ENCODE measurements around the gene CDKAL1. TPM values are rescaled to one million over a fixed set of nuclear protein-coding genes. Genes with fewer than 3 reads are reported as not detected.

The CDKAL1 gene
- total RNA-seq, 2 donors from 2014 or later = 12.1 to 19.0 TPM

DNA sequence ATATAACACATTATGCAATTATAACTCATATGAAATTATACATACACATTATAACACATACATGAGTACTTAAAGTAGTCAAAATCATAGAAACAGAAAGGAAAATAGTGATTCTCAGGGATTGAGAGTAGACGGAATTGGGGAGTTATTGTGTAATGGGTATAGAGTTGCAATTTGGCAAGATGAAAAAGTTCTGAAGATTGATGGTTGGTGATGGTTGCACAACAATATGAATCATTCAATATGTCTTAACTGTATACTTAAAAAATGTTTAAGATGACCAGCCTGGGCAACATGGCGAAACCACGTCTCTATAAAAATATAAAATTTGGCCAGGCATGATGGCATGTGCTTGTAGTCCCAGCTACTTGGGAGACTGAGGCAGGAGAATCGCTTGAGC lies 372.7 kb downstream of the CDKAL1 start:
- Histone ChIP-seq H3K4me1 (replicated peaks) (no peaks in the 10 kb centered on the region), H3K36me3 (no peaks in the 10 kb centered on the region), H3K27ac (no peak overlapping the region), H3K9me3 (no peaks in the 10 kb centered on the region), H3K4me3 (no peak overlapping the region), H3K27me3 (replicated peaks; ENCODE audit: insufficient read depth) (no peaks in the 10 kb centered on the region)
- WGBS = 92% methylated on average over 4 of the region's 4 CpGs
- no peak for DNase-seq (ENCODE audit: low spot score)
- TF ChIP-seq POLR2A (IDR thresholded peaks at IDR 0.05) (no peak), CTCF (IDR thresholded peaks at IDR 0.05) (no peak), POLR2AphosphoS5 (IDR thresholded peaks at IDR 0.05) (no peak)
- intact Hi-C loops (cut with DNase I) = no loop called here

- H3K9me3 ChIP-seq = no peaks in the 10 kb centered on the region
- TF ChIP-seq CTCF (IDR thresholded peaks at IDR 0.05) (no peak), POLR2A (IDR thresholded peaks at IDR 0.05) (no peak), POLR2AphosphoS5 (IDR thresholded peaks at IDR 0.05) (no peak)
- H3K36me3 ChIP-seq = no peaks in the 10 kb centered on the region
- H3K4me1 ChIP-seq (replicated peaks) = no peaks in the 10 kb centered on the region
- DNase-seq (ENCODE audit: low spot score) = no peak
- WGBS = 85% methylated on average over 7 of the region's 7 CpGs
- H3K27me3 ChIP-seq (replicated peaks; ENCODE audit: insufficient read depth) = no peaks in the 10 kb centered on the region
- H3K27ac ChIP-seq = no peak overlapping the region
- H3K4me3 ChIP-seq = no peak overlapping the region
- intact Hi-C loops (cut with DNase I) = no loop called here
Measured at GRCh38 chr6:20907486-20908071, 373.3 kb downstream of the CDKAL1 start.

DNA sequence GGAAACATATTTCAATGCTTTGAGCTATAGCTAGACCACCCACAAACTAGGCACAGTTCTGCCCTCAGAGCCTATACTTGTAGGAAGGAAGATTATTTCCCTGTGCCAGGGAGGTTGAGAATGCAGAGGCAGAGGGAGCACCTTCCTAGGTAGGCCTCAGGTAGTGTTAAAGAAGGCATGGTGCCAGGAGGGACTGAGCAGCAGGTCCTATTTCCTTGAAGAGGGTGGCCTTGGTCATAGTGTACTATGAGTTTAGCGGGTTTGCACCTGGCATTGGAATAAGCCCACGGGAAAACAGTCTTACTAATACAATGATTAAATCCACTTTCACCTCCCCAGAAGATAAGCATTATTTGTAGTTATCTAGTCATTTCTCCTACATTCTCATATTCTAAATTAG lies 375.4 kb downstream of the CDKAL1 start:
- H3K36me3 ChIP-seq = no peaks in the 10 kb centered on the region
- TF ChIP-seq POLR2A (IDR thresholded peaks at IDR 0.05) (no peak), POLR2AphosphoS5 (IDR thresholded peaks at IDR 0.05) (no peak), CTCF (IDR thresholded peaks at IDR 0.05) (no peak)
- H3K9me3 ChIP-seq = no peaks in the 10 kb centered on the region
- DNase-seq (ENCODE audit: low spot score) = no peak
- no peaks in the 10 kb centered on the region for H3K27me3 ChIP-seq (replicated peaks; ENCODE audit: insufficient read depth)
- H3K4me1 ChIP-seq (replicated peaks) = no peaks in the 10 kb centered on the region
- no peak overlapping the region for H3K27ac ChIP-seq
- intact Hi-C loops (cut with DNase I) = no loop called here
- no peak overlapping the region for H3K4me3 ChIP-seq
- WGBS = 95% methylated on average over 2 of the region's 2 CpGs

DNA sequence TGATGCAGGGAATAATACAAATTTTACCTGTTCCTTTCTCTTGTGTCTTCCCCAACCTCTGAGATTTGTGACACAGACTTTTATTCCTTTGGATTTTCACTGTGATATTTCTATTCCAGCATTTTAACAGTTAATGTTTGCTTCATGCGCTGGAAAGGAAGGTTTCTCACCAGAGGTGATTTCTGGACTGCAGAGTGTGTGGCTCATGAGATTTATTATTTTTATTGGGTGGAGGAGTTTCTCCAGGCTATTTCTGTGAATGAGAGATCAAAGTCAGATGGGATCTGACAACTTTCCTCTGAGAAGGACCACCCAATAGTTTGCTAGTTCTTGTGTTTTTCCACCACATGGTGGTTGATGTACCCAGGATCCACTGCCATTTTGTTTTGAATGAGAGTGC lies 377.5 kb downstream of the CDKAL1 start:
- no peak for TF ChIP-seq POLR2A (IDR thresholded peaks at IDR 0.05)
- no peak for TF ChIP-seq CTCF (IDR thresholded peaks at IDR 0.05)
- TF ChIP-seq POLR2AphosphoS5 (IDR thresholded peaks at IDR 0.05) = no peak
- intact Hi-C loops (cut with DNase I) = no loop called here
- no peaks in the 10 kb centered on the region for H3K36me3 ChIP-seq
- no peak overlapping the region for H3K4me3 ChIP-seq
- no peaks in the 10 kb centered on the region for H3K4me1 ChIP-seq (replicated peaks)
- 45% methylated on average over 1 of the region's 1 CpG for WGBS
- H3K9me3 ChIP-seq = no peaks in the 10 kb centered on the region
- DNase-seq (ENCODE audit: low spot score) = no peak
- no peak overlapping the region for H3K27ac ChIP-seq
- no peaks in the 10 kb centered on the region for H3K27me3 ChIP-seq (replicated peaks; ENCODE audit: insufficient read depth)

DNA sequence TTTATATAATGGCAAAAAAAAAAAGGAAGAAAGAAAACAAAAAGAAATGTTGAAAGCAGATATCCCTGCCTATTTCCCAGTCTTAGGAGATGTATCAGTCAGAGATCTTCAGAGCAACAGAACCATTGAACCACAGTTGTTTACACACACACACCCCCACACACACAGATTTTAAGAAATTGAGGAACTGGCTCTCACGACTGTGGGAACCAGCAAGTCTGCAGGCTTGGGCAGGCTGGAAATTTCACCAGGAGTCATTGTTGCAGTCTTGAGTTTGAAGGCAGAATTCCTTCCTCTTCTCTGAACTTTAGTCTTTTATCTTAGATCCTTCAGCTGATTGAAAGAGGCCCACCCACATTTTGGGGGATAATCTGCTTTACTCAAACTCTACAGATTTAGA lies 380.9 kb downstream of the CDKAL1 start:
- Histone ChIP-seq H3K9me3 (no peaks in the 10 kb centered on the region), H3K36me3 (no peaks in the 10 kb centered on the region), H3K27me3 (replicated peaks; ENCODE audit: insufficient read depth) (no peaks in the 10 kb centered on the region), H3K4me1 (replicated peaks) (no peaks in the 10 kb centered on the region), H3K4me3 (no peak overlapping the region), H3K27ac (no peak overlapping the region)
- intact Hi-C loops (cut with DNase I) = no loop called here
- TF ChIP-seq CTCF (IDR thresholded peaks at IDR 0.05) = no peak
- no peak for TF ChIP-seq POLR2AphosphoS5 (IDR thresholded peaks at IDR 0.05)
- TF ChIP-seq POLR2A (IDR thresholded peaks at IDR 0.05) = no peak
- no peak for DNase-seq (ENCODE audit: low spot score)
- 84% methylated on average over 1 of the region's 1 CpG for WGBS

Data from prostate gland (tissue), 2 donors.